Caki2 (cell line): Measurements from ENCODE around the gene SIMC1. TPM values are rescaled to one million over a fixed set of nuclear protein-coding genes. Genes with fewer than 3 reads are reported as not detected.
"Not testable (repeated sequence)": the region's sequence is repeated elsewhere in the genome, so short reads cannot be mapped to it uniquely, and the experiment has no call there.

Source experiments
- DNase-seq: peaks from one replicate; pipeline ENCODE4 v3.0.0-alpha.2; 2015; ENCODE audit warnings: low read depth
- in situ Hi-C: cut with HindIII; loops from 2 replicates; pipeline ENCODE4 v1.10.0; 2016; ENCODE audit warnings: low sequenced_read_pairs, low pct_unique_long_range_greater_than_20kb, mixed read lengths
- total RNA-seq: library from RNA; depleted of rRNA; stranded (reverse); fragments of >200 nt; shearing (Covaris generic); gene quantifications from 2 replicates; pipeline ENCODE4 v1.2.3, GENCODE V29; 2014; ENCODE audit warnings: low replicate concordance

SIMC1 gene
- total RNA-seq, 1 experiment from 2014 or later: 6.7 TPM

GRCh38 chr5:176203086-176203485, 35.1 kb upstream of the SIMC1 start:
- no peak for DNase-seq
- in situ Hi-C loops: no loop called here

- in situ Hi-C loops, DNase-seq: not testable (repeated sequence)
Measured at GRCh38 chr5:176203535-176203934, 34.7 kb upstream of the SIMC1 start.

- in situ Hi-C loops: not testable (repeated sequence)
Measured at GRCh38 chr5:176214466-176215021, 23.7 kb upstream of the SIMC1 start.

GRCh38 chr5:176216393-176216916, 21.8 kb upstream of the SIMC1 start:
- in situ Hi-C loops, DNase-seq: not testable (repeated sequence)

More at GRCh38 chr5:176214466-176215021, 23.7 kb upstream of the SIMC1 start:
- not testable (repeated sequence) for DNase-seq

- in situ Hi-C loops, DNase-seq: not testable (repeated sequence)
Measured at GRCh38 chr5:176217188-176217729, 21.0 kb upstream of the SIMC1 start.

GRCh38 chr5:176217764-176218163, 20.5 kb upstream of the SIMC1 start:
- DNase-seq, in situ Hi-C loops: not testable (repeated sequence)

- in situ Hi-C loops, DNase-seq: not testable (repeated sequence)
Measured at GRCh38 chr5:176222006-176222405, 16.2 kb upstream of the SIMC1 start.

GRCh38 chr5:176228358-176228757, 9.9 kb upstream of the SIMC1 start:
- in situ Hi-C loops, DNase-seq: not testable (repeated sequence)

GRCh38 chr5:176233253-176233652, 5.0 kb upstream of the SIMC1 start:
- DNase-seq, in situ Hi-C loops: not testable (repeated sequence)

GRCh38 chr5:176235155-176235554, 3.1 kb upstream of the SIMC1 start:
- DNase-seq: peak; percentile 19
- in situ Hi-C loops: not testable (repeated sequence)

GRCh38 chr5:176238645-176239283, 540 bp downstream of the SIMC1 start:
- in situ Hi-C loops, DNase-seq: not testable (repeated sequence)

GRCh38 chr5:176239304-176239703, 1.1 kb downstream of the SIMC1 start:
- DNase-seq, in situ Hi-C loops: not testable (repeated sequence)

GRCh38 chr5:176244318-176244717, 6.1 kb downstream of the SIMC1 start:
- in situ Hi-C loops, DNase-seq: not testable (repeated sequence)

GRCh38 chr5:176245074-176245473, 6.8 kb downstream of the SIMC1 start:
- DNase-seq, in situ Hi-C loops: not testable (repeated sequence)

- DNase-seq, in situ Hi-C loops: not testable (repeated sequence)
Measured at GRCh38 chr5:176245489-176245888, 7.3 kb downstream of the SIMC1 start.

- in situ Hi-C loops, DNase-seq: not testable (repeated sequence)
Measured at GRCh38 chr5:176250691-176251090, 12.5 kb downstream of the SIMC1 start.

GRCh38 chr5:176252171-176252570, 13.9 kb downstream of the SIMC1 start:
- in situ Hi-C loops, DNase-seq: not testable (repeated sequence)

GRCh38 chr5:176253370-176254065, 15.3 kb downstream of the SIMC1 start:
- in situ Hi-C loops: not testable (repeated sequence)

GRCh38 chr5:176254066-176254393, 15.8 kb downstream of the SIMC1 start:
- in situ Hi-C loops, DNase-seq: not testable (repeated sequence)

More at GRCh38 chr5:176253370-176254065, 15.3 kb downstream of the SIMC1 start:
- not testable (repeated sequence) for DNase-seq
